GM12873 (cell line): ENCODE data around the gene RTKN2.

Experiments
- TF ChIP-seq, protein P1 (sequence below): IDR thresholded peaks from 2 replicates; pipeline ENCODE4 v1.5.1; 2012; ENCODE audit warnings: low read depth, mild to moderate bottlenecking, moderate library complexity, low read length, control low read depth; ENCODE audit not compliant: insufficient read depth; ENCODE audit errors: missing control alignments

Gene RTKN2

DNA sequence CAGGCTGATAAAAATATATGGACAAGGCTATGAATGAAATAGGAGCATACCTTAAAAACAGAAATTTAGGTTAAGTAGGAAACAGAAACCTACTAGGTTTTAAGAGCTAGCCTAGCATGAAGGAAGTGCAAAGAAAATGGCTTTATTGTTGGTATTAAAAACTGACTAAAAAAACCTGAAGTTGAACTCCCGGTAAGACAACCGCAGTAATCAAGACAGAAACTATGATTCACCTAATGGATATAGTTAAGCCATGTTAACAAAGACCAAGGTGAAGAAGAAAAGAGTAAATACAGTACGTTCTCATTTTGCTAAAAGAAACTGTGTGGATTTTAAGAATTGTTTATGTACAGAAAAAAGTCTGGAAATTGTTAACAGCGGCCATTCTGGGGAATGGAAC is 2.5 kb downstream of the RTKN2 start:
- TF ChIP-seq, protein P1, sequence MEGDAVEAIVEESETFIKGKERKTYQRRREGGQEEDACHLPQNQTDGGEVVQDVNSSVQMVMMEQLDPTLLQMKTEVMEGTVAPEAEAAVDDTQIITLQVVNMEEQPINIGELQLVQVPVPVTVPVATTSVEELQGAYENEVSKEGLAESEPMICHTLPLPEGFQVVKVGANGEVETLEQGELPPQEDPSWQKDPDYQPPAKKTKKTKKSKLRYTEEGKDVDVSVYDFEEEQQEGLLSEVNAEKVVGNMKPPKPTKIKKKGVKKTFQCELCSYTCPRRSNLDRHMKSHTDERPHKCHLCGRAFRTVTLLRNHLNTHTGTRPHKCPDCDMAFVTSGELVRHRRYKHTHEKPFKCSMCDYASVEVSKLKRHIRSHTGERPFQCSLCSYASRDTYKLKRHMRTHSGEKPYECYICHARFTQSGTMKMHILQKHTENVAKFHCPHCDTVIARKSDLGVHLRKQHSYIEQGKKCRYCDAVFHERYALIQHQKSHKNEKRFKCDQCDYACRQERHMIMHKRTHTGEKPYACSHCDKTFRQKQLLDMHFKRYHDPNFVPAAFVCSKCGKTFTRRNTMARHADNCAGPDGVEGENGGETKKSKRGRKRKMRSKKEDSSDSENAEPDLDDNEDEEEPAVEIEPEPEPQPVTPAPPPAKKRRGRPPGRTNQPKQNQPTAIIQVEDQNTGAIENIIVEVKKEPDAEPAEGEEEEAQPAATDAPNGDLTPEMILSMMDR, result no peak

DNA sequence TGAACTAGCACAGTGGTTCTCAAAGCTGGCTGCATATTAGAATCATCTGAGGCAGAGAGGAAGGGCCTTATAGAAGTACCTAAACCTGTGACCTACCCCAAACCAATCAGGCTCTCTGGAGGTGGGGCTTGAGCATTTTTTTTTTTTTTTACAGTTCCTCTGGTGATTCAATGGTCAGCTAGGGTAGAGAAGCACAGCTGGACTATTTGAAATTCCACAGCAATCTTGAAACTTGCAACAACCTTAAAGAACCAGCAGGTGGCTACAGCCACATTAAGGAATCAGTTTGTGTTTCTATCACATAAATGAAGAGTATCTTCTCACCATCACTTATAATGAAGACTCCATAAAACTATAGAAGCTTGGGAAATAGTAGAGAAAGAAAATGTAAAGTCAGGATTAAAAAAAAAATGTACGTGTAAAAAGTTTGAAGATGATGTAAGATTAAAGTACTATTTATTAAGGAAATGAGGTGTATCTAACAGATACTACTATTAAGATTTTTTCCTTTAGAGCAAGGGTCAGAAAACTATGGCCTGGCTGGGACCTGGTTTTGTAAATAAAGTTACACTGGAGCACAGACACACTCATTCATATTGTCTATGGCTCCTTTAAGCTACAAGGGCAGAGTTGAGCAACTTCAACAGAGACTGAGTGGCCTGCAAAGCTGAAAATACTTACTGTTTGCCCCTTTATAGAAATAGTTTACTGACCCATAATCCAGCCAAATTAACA is 3.8 kb downstream of the RTKN2 start:
- TF ChIP-seq, protein P1, result peak; percentile 62

DNA sequence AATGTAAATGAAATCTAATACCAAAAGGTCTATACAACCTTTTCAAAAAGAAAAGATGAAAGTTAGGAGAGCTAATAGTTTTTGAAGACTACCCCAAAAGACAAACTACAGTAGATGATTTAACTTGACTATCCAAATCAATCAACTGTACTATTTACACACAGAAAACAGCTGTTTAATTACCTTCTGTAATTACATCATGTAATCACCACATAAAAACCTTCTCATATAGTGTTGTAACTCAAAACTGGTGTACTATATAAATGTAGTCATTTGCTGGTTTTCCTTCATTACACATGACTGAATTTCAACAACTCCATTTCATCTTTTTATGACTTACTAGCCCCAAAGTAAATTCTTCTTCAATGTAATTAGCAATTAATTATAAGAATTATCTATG is 4.5 kb downstream of the RTKN2 start:
- TF ChIP-seq, protein P1, result no peak

DNA sequence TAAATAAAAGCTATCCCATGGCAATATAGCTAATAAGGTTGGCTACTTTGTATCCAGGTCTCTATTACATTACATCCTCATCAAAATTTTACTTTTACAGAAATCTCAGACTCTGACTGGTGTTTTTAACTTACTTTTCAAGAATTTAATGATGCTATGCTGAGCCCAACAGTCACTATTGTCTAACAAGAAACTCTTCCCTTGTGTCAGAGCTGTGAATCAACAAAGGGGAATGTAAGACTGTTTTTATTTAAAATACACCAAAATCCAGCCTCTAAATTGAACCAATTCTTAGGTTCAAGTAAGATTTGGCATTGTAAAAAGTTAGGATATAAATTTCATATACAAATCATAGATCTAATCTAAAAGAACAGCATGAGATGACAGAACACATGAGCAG is 7.0 kb downstream of the RTKN2 start:
- TF ChIP-seq, protein P1, result no peak

GRCh38 chr10:62259998-62260397 is 8.6 kb downstream of the RTKN2 start:
- TF ChIP-seq, protein P1, result no peak

DNA sequence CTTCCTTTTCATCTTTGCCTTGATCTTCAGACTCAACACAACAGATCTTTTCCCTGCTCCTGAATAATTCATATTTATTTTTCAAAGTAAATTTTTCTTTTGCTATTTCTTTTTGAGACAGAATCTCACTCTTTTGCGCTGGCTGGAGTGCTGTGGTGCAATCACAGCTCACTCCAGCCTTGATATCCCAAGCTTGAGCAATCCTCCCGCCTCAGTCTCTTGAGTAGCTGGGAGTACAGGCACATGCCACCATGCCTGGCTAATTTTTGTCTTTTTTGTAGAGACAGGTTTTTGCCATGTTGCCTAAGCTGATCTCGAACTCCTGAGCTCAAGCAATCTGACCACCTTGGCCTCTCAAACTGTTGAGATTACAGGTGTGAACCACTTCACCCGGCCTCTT is 9.2 kb downstream of the RTKN2 start:
- TF ChIP-seq, protein P1, result no peak

- TF ChIP-seq, protein P1, result no peak
Observed at GRCh38 chr10:62258926-62259325, 9.7 kb downstream of the RTKN2 start.
